ENCODE results near the gene SEC14L1.

- TF ChIP-seq CTCF (IDR thresholded peaks at IDR 0.05) = no peak
- TF ChIP-seq POLR2A (IDR thresholded peaks at IDR 0.05) = no peak
Measured at GRCh38 chr17:77145612-77146245, 5.0 kb downstream of the SEC14L1 start.
